Measurements from ENCODE around the gene PRDM16. TPM values are rescaled to one million over a fixed set of nuclear protein-coding genes. Genes with fewer than 3 reads are reported as not detected.

Gene PRDM16
- total RNA-seq, 1 donor from 2014 or later: 0.79 TPM

DNA sequence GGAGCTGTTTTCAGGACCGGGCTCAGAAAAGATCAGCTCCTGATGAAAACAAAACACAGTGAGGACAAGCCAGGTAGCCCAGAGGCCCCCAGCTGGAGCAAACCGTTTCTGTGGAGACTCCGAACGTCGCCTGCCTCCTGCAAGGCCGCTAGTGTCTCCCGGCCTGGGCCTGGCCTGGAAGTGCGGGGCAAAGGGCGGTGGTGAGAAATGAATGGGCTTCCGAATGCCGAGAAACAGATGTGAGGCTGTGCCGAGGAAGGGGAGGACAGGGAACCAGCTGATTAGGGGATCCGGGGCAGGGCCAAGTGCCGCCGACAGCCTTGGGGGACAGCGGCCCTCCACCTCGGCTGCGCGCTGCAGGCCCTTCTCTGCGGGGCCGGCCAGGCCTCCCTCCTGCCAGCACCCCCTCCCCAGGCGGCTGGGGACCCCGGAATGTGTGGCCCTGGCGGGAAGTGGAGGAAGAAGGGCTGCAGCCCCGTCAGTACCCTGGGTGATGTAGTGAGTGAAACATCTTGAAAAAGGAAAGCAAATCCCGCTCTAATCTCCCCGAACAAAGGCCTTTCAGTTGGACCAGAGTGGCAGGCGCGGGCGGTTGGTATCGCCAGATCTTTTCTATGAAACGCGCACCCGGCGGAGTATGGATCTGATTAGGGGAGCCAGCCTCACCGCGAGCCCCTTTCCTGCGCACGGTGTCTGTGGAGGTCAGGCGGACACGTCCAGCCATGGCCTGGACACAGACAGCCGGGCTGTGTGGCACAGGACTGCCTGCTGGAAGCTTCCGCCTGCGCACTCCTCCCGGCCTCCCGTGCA, 52.6 kb downstream of the PRDM16 start:
- FAIRE-seq (no peak), DNase-seq (ENCODE audit: low read depth) (no peak)
- TF ChIP-seq, protein P1, sequence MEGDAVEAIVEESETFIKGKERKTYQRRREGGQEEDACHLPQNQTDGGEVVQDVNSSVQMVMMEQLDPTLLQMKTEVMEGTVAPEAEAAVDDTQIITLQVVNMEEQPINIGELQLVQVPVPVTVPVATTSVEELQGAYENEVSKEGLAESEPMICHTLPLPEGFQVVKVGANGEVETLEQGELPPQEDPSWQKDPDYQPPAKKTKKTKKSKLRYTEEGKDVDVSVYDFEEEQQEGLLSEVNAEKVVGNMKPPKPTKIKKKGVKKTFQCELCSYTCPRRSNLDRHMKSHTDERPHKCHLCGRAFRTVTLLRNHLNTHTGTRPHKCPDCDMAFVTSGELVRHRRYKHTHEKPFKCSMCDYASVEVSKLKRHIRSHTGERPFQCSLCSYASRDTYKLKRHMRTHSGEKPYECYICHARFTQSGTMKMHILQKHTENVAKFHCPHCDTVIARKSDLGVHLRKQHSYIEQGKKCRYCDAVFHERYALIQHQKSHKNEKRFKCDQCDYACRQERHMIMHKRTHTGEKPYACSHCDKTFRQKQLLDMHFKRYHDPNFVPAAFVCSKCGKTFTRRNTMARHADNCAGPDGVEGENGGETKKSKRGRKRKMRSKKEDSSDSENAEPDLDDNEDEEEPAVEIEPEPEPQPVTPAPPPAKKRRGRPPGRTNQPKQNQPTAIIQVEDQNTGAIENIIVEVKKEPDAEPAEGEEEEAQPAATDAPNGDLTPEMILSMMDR (IDR thresholded peaks at IDR 0.05; ENCODE audit: insufficient read depth, low read length, severe bottlenecking): no peak
- Histone ChIP-seq H3K36me3 (ENCODE audit: control insufficient read depth, insufficient read depth, low read length) (no peaks in the 10 kb centered on the region), H3K4me3 (ENCODE audit: low read depth, low read length) (no peak overlapping the region), H3K27me3 (ENCODE audit: control insufficient read depth, insufficient read depth, low read length) (no peaks in the 10 kb centered on the region)

DNA sequence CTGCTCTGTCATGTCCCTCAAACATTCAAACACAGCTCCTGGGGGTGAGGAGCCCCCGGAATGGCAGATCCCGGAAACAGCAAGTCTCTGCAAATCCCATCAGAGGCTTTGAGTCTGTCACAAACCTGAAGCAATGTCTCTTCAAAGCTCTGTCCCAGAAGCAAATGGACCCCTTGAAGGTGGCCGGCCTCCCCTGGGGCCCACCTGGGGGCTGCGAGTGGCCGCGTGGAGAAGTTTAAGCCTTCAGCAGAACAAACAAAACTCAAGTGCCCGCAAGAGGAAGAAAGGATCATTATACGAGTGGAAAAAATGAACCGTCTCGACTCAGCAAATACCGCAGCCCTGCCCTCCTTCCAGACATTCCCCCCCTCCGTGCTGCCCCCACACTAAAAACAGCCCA, 53.3 kb downstream of the PRDM16 start:
- Histone ChIP-seq H3K27me3 (ENCODE audit: control insufficient read depth, insufficient read depth, low read length) (no peaks in the 10 kb centered on the region), H3K4me3 (ENCODE audit: low read depth, low read length) (no peak overlapping the region), H3K36me3 (ENCODE audit: control insufficient read depth, insufficient read depth, low read length) (no peaks in the 10 kb centered on the region)
- TF ChIP-seq, protein P1 (IDR thresholded peaks at IDR 0.05; ENCODE audit: insufficient read depth, low read length, severe bottlenecking): no peak
- FAIRE-seq (no peak), DNase-seq (ENCODE audit: low read depth) (no peak)

DNA sequence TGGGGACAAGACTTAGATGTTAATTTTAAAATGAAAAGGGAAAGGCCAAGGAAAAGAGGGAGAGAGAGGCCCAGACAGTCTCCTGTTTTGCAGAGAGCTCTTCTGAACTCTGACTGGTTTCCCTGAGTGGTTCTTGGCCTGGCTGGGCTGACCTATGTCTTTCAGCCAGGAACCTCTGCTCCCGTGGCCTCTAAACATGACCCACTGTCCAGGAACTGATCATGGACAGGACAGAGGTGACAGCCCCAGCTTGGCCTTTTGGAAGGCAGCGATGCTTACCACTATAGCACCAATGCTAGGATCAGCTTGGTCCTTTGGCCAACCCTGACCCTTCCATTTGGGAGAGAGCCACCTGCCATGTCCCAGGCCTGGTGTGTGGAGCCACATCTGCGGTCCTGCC, 55.2 kb downstream of the PRDM16 start:
- DNase-seq (ENCODE audit: low read depth): no peak
- no peak overlapping the region for H3K4me3 ChIP-seq (ENCODE audit: low read depth, low read length)
- FAIRE-seq: no peak
- no peaks in the 10 kb centered on the region for H3K27me3 ChIP-seq (ENCODE audit: control insufficient read depth, insufficient read depth, low read length)
- no peaks in the 10 kb centered on the region for H3K36me3 ChIP-seq (ENCODE audit: control insufficient read depth, insufficient read depth, low read length)
- TF ChIP-seq, protein P1 (IDR thresholded peaks at IDR 0.05; ENCODE audit: insufficient read depth, low read length, severe bottlenecking): no peak

DNA sequence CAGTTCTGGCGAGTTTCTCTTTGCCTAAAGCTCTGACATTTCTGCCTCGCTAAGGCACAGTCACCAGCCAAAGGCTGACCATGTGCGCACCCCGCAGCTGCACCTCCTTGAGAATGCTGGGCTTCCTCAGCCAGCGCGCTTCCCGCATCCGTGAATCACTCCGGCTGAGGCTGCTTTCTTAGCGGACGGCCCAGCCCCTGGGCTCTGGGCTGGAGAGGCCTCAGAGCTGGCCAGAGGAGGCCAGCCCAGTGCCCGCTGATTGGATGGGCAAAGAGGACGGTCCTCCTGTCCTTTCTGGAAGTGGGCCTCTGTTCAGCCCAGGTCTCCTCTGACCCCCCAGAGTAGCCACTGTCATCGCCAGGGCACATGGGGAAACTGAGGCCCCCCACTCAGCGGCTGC, 56.1 kb downstream of the PRDM16 start:
- FAIRE-seq (no peak), DNase-seq (ENCODE audit: low read depth) (no peak)
- TF ChIP-seq, protein P1 (IDR thresholded peaks at IDR 0.05; ENCODE audit: insufficient read depth, low read length, severe bottlenecking): no peak
- Histone ChIP-seq H3K4me3 (ENCODE audit: low read depth, low read length) (no peak overlapping the region), H3K27me3 (ENCODE audit: control insufficient read depth, insufficient read depth, low read length) (no peaks in the 10 kb centered on the region), H3K36me3 (ENCODE audit: control insufficient read depth, insufficient read depth, low read length) (no peaks in the 10 kb centered on the region)

DNA sequence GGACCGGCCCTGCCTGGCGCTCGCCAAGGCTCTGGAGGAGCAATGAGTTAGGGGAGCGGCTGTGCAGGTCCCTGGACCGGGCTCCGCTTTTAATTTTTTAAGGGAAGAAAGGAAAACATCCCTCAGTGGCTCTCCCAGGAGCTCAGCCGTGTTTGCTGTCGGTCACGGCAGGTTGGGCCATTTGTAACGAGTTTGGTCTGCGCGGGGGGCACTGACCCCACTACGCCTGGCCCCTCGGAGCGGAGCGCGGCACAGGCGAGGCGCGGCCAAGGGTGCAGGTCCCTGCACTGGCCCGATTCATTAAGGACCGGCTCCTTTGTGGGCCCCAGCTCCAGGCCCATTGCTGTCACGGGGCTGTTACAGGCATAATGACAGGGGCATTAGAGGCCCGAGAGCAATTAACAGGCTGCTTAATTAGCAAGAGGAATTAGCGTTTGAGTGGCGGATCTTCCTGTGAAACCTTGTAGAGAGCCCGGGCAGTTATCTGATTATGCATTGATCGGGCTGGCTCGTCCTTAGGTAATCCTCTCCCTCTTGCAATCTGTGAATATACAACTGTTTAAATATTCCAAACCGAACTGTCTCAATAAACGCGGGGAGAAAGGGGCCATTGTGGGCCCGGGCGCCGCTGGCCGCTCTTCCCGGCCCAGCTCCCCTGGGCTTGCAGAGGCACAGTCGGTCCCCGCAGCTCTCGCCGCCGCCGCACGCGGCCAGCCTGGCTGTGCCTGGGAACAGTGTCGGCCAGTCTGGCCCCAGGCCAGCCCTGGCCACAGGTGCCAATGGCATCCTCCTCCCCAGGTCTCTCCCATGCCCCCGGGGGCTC, 56.8 kb downstream of the PRDM16 start:
- TF ChIP-seq, protein P1 (IDR thresholded peaks at IDR 0.05; ENCODE audit: insufficient read depth, low read length, severe bottlenecking): no peak
- Histone ChIP-seq H3K4me3 (ENCODE audit: low read depth, low read length) (no peak overlapping the region), H3K36me3 (ENCODE audit: control insufficient read depth, insufficient read depth, low read length) (no peaks in the 10 kb centered on the region), H3K27me3 (ENCODE audit: control insufficient read depth, insufficient read depth, low read length) (no peaks in the 10 kb centered on the region)
- DNase-seq (ENCODE audit: low read depth) (no peak), FAIRE-seq (no peak)

Data from bronchial epithelial cell (primary cell).